GM12873 (cell line): ENCODE results near the gene CCNA2.

Source experiments
- CTCF ChIP-seq: IDR thresholded peaks from 2 replicates; pipeline ENCODE4 v1.5.1; 2012; ENCODE audit warnings: low read depth, mild to moderate bottlenecking, moderate library complexity, low read length, control low read depth; ENCODE audit not compliant: insufficient read depth; ENCODE audit errors: missing control alignments

CCNA2 gene

GRCh38 chr4:121823505-121824170, at the start of gene CCNA2:
Gene CCNA2 (minus strand): TSS chr4:121823883. CDS start chr4:121823628, 255 bp downstream.
- no peak for TF ChIP-seq CTCF

GRCh38 chr4:121869841-121870822, 46.4 kb upstream of the CCNA2 start, which contains the start of gene BBS7:
Gene BBS7 (minus strand): TSS chr4:121870474. CDS start chr4:121870313, 161 bp downstream.
- no peak for TF ChIP-seq CTCF

GRCh38 chr4:121863799-121864198, 40.1 kb upstream of the CCNA2 start:
- TF ChIP-seq CTCF, result no peak

GRCh38 chr4:121861426-121861825, 37.7 kb upstream of the CCNA2 start:
- no peak for TF ChIP-seq CTCF

GRCh38 chr4:121860121-121860520, 36.4 kb upstream of the CCNA2 start:
- no peak for TF ChIP-seq CTCF

- TF ChIP-seq CTCF, result no peak
Observed at GRCh38 chr4:121851354-121851753, 27.7 kb upstream of the CCNA2 start.

- TF ChIP-seq CTCF, result no peak
Observed at GRCh38 chr4:121846662-121847061, 23.0 kb upstream of the CCNA2 start.
